Right lobe of liver (tissue), 6 donors: ENCODE data around the gene NFIB. TPM values are rescaled to one million over a fixed set of nuclear protein-coding genes. Genes with fewer than 3 reads are reported as not detected.

ENCODE experiments used
- ATAC-seq, 4 donors: fragments of 200-7000 bp; cut with Tn5 transposase; one replicate each; pipeline ENCODE4 v1.9.1; 2020; ENCODE audit warnings: mild to moderate bottlenecking in 4 of 4, moderate library complexity in 4 of 4
- DNase-seq, 3 donors: peaks; one replicate each; pipeline ENCODE4 v3.0.0-alpha.2; 2020
- H3K27ac ChIP-seq, 3 donors: fragments of 200-600 bp; one replicate each; pipeline ENCODE4 v1.8.0; 2022
- H3K27me3 ChIP-seq, 2 donors: fragments of 200-600 bp; one replicate each; pipeline ENCODE4 v1.8.0; 2022
- H3K36me3 ChIP-seq, 4 donors: fragments of 200-600 bp; sonication (generic) in 1 of 4; one replicate each; pipeline versions ENCODE4 v1.5.1 to v1.8.0; 2017 to 2022; ENCODE audit warnings: control low read depth in 1 of 4
- H3K4me1 ChIP-seq, 4 donors: fragments of 200-600 bp; sonication (generic) in 1 of 4; one replicate each; pipeline versions ENCODE4 v1.5.1 to v1.8.0; 2017 to 2022; ENCODE audit warnings: control low read depth in 1 of 4
- H3K4me3 ChIP-seq, 3 donors: fragments of 200-600 bp; one replicate each; pipeline ENCODE4 v1.8.0; 2022
- H3K9me3 ChIP-seq, 4 donors: fragments of 200-600 bp; sonication (generic) in 1 of 4; one replicate each; pipeline versions ENCODE4 v1.5.1 to v1.8.0; 2017 to 2022; ENCODE audit warnings: control low read depth in 1 of 4
- POLR2A ChIP-seq: fragments of 450-650 bp; IDR thresholded peaks from one replicate; pipeline ENCODE4 v1.6.1; 2017; ENCODE audit warnings: antibody characterized with exemption, mild to moderate bottlenecking
- WGBS: methylation state at CpG from one replicate; pipeline ENCODE4 v1.1.6; 2018; ENCODE audit warnings: low coverage, low lambda C conversion rate; ENCODE audit not compliant: insufficient coverage; ENCODE audit errors: missing lambda C conversion rate; 5-methylcytosine and 5-hydroxymethylcytosine counted together
- intact Hi-C, 2 donors: fragments of 100-400 bp; cut with DNase I; formaldehyde crosslinking; loops; one replicate each; pipeline versions ENCODE4 v1.11.2 to v1.14.1; 2022
- total RNA-seq, 6 experiments: library from RNA; depleted of rRNA in 2 of 6; stranded (reverse); fragments of >200 nt in 2 of 6; fragmentation: NEBNext Ultra II Directional in 3 of 6; extraction: Animal tissue kit (Norgen Biotek cat#: 25700) in 3 of 6; gene quantifications; one replicate each; pipeline versions ENCODE4 v1.1.0 to v1.2.4, GENCODE V29; 2016 to 2023
- TF ChIP-seq, protein P1 (sequence below), 4 donors: fragments of 200-600 bp in 3 of 4; fragments of 450-650 bp in 1 of 4; IDR thresholded peaks; one replicate each; pipeline versions ENCODE4 v1.5.1 to v1.8.0; 2016 to 2022; ENCODE audit warnings: antibody characterized with exemption in 4 of 4, mild to moderate bottlenecking in 2 of 4
- donor health status: DM: no; HTN: yes; CAD: no.
- donor health status: DM: no; HTN: no; CAD: no.
- donor health status: DM: no; HTN: no; CAD: no.
- donor health status: DM: no; HTN: yes; CAD: no.
- donor health status: DM: no; HTN: yes; CAD: no.

NFIB gene
- total RNA-seq, 6 experiments from 2014 or later: 23.0 to 45.3 (median 39.6) TPM

DNA sequence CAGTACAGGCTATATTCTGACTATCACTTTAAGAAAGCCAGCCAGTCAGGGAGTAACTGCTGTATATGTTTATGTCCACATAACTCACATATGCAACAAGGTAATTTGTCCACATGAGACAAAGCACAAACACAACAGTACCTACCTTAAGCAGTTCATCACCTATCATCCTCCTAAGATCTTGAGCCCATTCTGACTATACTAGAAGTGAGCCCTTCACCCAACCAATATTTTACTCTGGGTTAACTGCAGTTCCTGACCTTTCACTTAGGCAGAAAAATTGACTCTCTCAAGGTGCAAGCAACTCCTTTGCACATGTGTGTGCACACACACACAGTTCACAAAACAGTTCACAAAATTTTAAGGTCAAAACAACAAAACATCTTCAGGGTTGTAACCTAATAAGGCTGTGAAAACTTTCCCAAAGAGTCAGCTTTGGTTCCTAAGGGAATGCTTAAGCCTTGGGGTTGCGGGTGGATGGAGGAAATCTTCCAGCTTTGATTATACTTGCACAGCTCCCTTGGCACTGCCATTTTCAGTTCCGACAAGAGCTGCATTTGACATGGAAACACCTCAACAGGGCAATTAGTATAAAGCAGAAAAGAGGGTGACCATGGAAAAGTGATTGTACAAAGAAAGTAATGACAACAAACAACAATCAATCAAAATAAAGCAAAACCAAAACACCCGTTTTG, 215.3 kb downstream of the NFIB start:
- Histone ChIP-seq H3K27ac (no peak overlapping the region), H3K4me1 (peaks cover 0 to 8% (median 0%) of the 10 kb centered on the region in 4 donors), H3K9me3 (no peaks in the 10 kb centered on the region), H3K36me3 (no peaks in the 10 kb centered on the region), H3K27me3 (no peaks in the 10 kb centered on the region), H3K4me3 (no peak overlapping the region)
- intact Hi-C loops: no loop called here
- no peak for TF ChIP-seq POLR2A
- TF ChIP-seq, protein P1, sequence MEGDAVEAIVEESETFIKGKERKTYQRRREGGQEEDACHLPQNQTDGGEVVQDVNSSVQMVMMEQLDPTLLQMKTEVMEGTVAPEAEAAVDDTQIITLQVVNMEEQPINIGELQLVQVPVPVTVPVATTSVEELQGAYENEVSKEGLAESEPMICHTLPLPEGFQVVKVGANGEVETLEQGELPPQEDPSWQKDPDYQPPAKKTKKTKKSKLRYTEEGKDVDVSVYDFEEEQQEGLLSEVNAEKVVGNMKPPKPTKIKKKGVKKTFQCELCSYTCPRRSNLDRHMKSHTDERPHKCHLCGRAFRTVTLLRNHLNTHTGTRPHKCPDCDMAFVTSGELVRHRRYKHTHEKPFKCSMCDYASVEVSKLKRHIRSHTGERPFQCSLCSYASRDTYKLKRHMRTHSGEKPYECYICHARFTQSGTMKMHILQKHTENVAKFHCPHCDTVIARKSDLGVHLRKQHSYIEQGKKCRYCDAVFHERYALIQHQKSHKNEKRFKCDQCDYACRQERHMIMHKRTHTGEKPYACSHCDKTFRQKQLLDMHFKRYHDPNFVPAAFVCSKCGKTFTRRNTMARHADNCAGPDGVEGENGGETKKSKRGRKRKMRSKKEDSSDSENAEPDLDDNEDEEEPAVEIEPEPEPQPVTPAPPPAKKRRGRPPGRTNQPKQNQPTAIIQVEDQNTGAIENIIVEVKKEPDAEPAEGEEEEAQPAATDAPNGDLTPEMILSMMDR (IDR thresholded peaks at IDR 0.05): no peak
- no peak for ATAC-seq
- DNase-seq: no peak
- WGBS: 70% methylated on average over 3 of the region's 3 CpGs

DNA sequence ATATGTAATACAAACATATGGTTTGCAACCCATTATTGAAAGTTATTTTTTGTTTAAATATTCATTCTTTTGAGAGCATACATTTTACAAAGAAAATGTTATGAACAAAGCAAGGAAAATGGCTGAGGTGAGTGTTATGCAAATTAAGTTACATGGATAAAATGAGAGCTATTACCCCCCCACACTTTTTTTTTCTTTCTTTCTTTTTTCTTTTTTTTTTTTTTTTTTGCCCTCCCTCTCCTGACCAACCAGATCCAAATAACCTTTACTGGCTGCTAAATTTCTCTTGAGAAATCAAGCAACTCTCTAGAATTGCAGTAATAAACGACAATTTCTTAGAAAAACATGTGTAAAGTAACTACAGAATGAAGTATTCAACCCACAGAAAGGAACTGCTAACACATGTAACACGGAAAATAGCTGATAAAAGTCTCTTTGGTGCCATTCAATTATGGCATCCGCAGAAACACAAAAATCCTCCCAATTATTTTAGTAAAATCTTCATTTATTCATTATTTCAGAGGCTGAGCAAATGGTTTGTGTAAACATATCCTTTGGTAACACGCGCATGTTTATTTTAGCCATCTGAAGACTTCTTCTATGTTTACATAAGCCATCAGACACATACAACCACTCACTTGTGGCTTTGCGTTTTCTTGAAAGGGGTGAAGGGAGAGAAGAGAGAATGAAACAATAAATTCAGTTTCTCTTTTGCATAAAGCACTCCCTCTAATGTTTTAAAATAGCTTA, 216.1 kb downstream of the NFIB start:
- DNase-seq (no peak), ATAC-seq (no peak)
- no peak for TF ChIP-seq POLR2A
- TF ChIP-seq, protein P1 (IDR thresholded peaks at IDR 0.05): no peak
- 50% methylated on average over 6 of the region's 6 CpGs for WGBS
- Histone ChIP-seq H3K27ac (peak overlapping the region in 1 of 3 donors; percentile 10), H3K9me3 (no peaks in the 10 kb centered on the region), H3K4me1 (peaks cover 0 to 8% (median 0%) of the 10 kb centered on the region in 4 donors), H3K27me3 (no peaks in the 10 kb centered on the region), H3K4me3 (no peak overlapping the region), H3K36me3 (no peaks in the 10 kb centered on the region)
- intact Hi-C loops: no loop called here

DNA sequence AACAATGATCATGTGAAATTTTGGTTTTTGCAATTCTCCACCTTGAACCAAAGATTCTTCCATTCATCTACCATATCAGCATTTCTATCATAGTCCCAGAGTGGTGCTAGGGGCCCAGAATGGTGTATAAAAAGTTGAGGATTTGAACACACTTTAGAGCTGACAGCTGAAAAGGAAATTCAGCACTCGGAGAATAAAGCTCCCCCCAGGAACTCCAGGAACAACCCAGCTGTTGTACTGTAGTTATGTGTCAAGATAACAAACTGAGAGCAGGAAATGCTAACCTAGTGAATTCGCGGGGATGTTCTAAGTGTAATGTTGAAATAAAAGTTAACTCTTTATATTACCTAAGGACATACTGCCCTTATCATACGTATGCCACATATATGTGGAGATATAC, 216.7 kb downstream of the NFIB start:
- intact Hi-C loops: no loop called here
- no peak for DNase-seq
- H3K9me3 ChIP-seq: no peaks in the 10 kb centered on the region

DNA sequence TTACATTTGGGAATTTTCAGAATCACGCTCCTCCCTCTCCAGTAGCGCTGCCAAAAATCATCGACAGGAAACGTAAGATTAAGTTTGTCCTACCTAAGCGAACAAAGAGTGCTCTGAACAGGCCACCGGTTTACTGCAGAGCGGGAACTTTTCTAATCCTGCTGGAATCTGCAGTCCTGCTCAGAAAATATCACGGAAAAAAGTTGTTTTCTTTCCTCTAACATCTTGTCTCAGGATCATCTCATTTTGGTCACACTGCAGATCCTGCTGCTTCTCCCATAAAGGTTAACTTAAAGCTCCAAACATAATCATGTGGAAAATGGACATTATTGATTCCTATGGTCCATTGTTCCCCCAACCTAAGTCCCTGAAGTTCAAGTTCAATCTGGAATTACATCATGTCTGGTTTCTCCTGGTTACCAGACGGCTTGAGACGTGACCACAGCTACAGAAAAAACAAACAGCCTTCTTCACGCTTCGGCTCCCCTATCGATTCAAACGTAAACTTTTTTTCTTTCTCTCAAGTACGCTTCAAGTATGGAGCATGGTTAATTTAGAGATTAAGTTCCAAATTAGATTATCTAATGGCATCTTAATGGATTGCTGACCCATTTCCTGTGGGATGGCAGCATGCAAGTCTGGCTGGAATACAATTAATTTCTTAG, 217.6 kb downstream of the NFIB start:
- ATAC-seq (peak; percentile 66 to 80 (median 71)), DNase-seq (no peak)
- Histone ChIP-seq H3K9me3 (no peaks in the 10 kb centered on the region), H3K27me3 (no peaks in the 10 kb centered on the region), H3K36me3 (no peaks in the 10 kb centered on the region), H3K4me3 (peak overlapping the region in 1 of 3 donors; percentile 0), H3K4me1 (peaks cover 0 to 8% (median 0%) of the 10 kb centered on the region in 4 donors), H3K27ac (peak overlapping the region; percentile 13 to 44 (median 37))
- intact Hi-C loops: no loop called here
- TF ChIP-seq, protein P1 (IDR thresholded peaks at IDR 0.05): no peak
- no peak for TF ChIP-seq POLR2A
- WGBS: 52% methylated on average over 15 of the region's 15 CpGs

More for the DNA sequence above, 216.7 kb downstream of the NFIB start:
- peak; percentile 59 to 76 (median 68) for ATAC-seq
- H3K27ac ChIP-seq: no peak overlapping the region
- TF ChIP-seq POLR2A: no peak
- TF ChIP-seq, protein P1 (IDR thresholded peaks at IDR 0.05): no peak
- peaks cover 0 to 8% (median 0%) of the 10 kb centered on the region in 4 donors for H3K4me1 ChIP-seq
- 23% methylated on average over 4 of the region's 4 CpGs for WGBS
- H3K4me3 ChIP-seq: no peak overlapping the region
- no peaks in the 10 kb centered on the region for H3K27me3 ChIP-seq
- H3K36me3 ChIP-seq: no peaks in the 10 kb centered on the region
